DLD1 (cell line): ENCODE measurements around the gene DESI2.

Experiments
- in situ Hi-C: cut with HindIII; loops from 2 replicates; pipeline ENCODE4 v1.10.0; 2017; ENCODE audit warnings: low sequenced_read_pairs

Gene DESI2

GRCh38 chr1:244749230-244750016, 96.5 kb downstream of the DESI2 start:
- in situ Hi-C loops: loop anchor here (25.0 kb wide), 1 partner anchor 137 kb away; no protein-coding TSS in a partner anchor

- in situ Hi-C loops: no loop called here
Measured at GRCh38 chr1:244751271-244751895, 98.5 kb downstream of the DESI2 start.

GRCh38 chr1:244755673-244756072, 102.7 kb downstream of the DESI2 start:
- in situ Hi-C loops: no loop called here

GRCh38 chr1:244757091-244757939, 104.4 kb downstream of the DESI2 start:
- in situ Hi-C loops: no loop called here
